HPDE6-E6E7 (cell line): ENCODE data around the gene TOM1L1.
A peak's percentile ranks its signal among the peaks of the same experiment; 100 is the strongest.

Experiments used
- DNase-seq: peaks from one replicate; pipeline ENCODE4 v3.0.0; 2011; ENCODE audit warnings: missing footprints; ENCODE audit errors: extremely low spot score

Gene TOM1L1

GRCh38 chr17:54992797-54993639, 92.4 kb downstream of the TOM1L1 start:
- peak; percentile 37 for DNase-seq

DNA sequence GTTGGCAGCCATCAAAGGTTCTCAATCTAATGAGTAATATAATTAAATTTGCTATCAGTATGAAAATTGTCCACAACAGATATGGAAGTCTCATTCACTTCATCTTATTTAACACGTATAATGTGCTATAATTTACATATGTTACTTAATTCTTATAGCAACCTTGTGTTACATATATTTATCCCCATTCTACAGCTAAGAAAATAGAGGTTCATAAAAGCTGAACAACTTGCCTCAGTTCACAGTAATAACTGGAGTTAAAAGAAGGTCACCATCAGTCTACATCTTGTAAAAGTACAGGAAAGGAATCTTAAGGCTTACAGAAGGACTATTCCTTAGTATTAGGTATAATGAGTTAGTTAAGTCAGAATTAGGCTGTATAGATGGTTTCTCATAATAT, 95.8 kb downstream of the TOM1L1 start:
- DNase-seq = no peak

- DNase-seq = no peak
These were observed 101.8 kb downstream of the TOM1L1 start for GRCh38 chr17:55002458-55002857.

- DNase-seq = no peak
These were observed 103.8 kb downstream of the TOM1L1 start for GRCh38 chr17:55004484-55004883.

DNA sequence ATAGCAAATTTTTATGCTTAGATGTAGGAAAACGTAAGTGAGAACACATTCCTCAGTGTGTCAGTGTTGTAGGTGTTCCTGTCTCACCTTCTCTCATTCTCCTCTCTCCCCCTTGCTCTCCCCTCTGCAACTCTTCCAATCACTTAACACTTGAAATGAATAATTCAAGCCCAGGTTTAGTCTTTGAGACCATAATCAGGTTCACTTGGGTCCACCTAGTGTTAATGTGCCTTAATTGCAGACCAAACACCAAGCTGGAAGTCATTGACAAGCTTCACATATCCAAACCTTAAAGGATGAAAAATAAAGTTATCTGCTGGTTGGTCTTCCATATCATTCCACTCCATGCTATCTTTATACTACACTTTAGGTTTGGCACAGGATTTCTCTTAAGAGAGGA, 104.9 kb downstream of the TOM1L1 start:
- no peak for DNase-seq
